KOPT-K1 (cell line): Measurements from ENCODE around the gene SPATA12.

Experiments used
- H3K27ac ChIP-seq: fragments of 200-600 bp; sonication (generic); 2 replicates; pipeline ENCODE4 v1.5.1; 2016; ENCODE audit warnings: antibody characterized with exemption, mild to moderate bottlenecking, low read depth, low read length; ENCODE audit not compliant: poor library complexity, severe bottlenecking
- H3K36me3 ChIP-seq: fragments of 200-600 bp; sonication (generic); 2 replicates; pipeline ENCODE4 v1.5.1; 2017; ENCODE audit warnings: antibody characterized with exemption, mild to moderate bottlenecking, low read length, moderate library complexity; ENCODE audit not compliant: insufficient read depth
- H3K9me3 ChIP-seq: fragments of 200-600 bp; sonication (generic); 2 replicates; pipeline ENCODE4 v1.5.1; 2017; ENCODE audit warnings: antibody characterized with exemption, low read length, mild to moderate bottlenecking; ENCODE audit not compliant: insufficient read depth, poor library complexity, severe bottlenecking

The SPATA12 gene

GRCh38 chr3:57038466-57039164 lies 21.8 kb upstream of the SPATA12 start:
- H3K9me3 ChIP-seq = no peaks in the 10 kb centered on the region
- H3K27ac ChIP-seq = no peak overlapping the region
- no peaks in the 10 kb centered on the region for H3K36me3 ChIP-seq

GRCh38 chr3:57041674-57042073 lies 18.8 kb upstream of the SPATA12 start:
- Histone ChIP-seq H3K27ac (no peak overlapping the region), H3K36me3 (no peaks in the 10 kb centered on the region), H3K9me3 (no peaks in the 10 kb centered on the region)

- no peaks in the 10 kb centered on the region for H3K9me3 ChIP-seq
- H3K27ac ChIP-seq = no peak overlapping the region
- no peaks in the 10 kb centered on the region for H3K36me3 ChIP-seq
Observed at GRCh38 chr3:57043518-57043917, 16.9 kb upstream of the SPATA12 start.

- Histone ChIP-seq H3K27ac (no peak overlapping the region), H3K36me3 (no peaks in the 10 kb centered on the region), H3K9me3 (no peaks in the 10 kb centered on the region)
Observed at GRCh38 chr3:57046101-57046765, 14.2 kb upstream of the SPATA12 start.

GRCh38 chr3:57048052-57048671 lies 12.3 kb upstream of the SPATA12 start:
- Histone ChIP-seq H3K9me3 (no peaks in the 10 kb centered on the region), H3K27ac (no peak overlapping the region), H3K36me3 (no peaks in the 10 kb centered on the region)

GRCh38 chr3:57048728-57049127 lies 11.7 kb upstream of the SPATA12 start:
- no peak overlapping the region for H3K27ac ChIP-seq
- no peaks in the 10 kb centered on the region for H3K36me3 ChIP-seq
- H3K9me3 ChIP-seq = no peaks in the 10 kb centered on the region

GRCh38 chr3:57052662-57053061 lies 7.8 kb upstream of the SPATA12 start:
- H3K9me3 ChIP-seq = no peaks in the 10 kb centered on the region
- no peaks in the 10 kb centered on the region for H3K36me3 ChIP-seq
- no peak overlapping the region for H3K27ac ChIP-seq

GRCh38 chr3:57053122-57053521 lies 7.3 kb upstream of the SPATA12 start:
- Histone ChIP-seq H3K36me3 (no peaks in the 10 kb centered on the region), H3K27ac (no peak overlapping the region), H3K9me3 (no peaks in the 10 kb centered on the region)

GRCh38 chr3:57057351-57057750 lies 3.1 kb upstream of the SPATA12 start:
- H3K9me3 ChIP-seq = no peaks in the 10 kb centered on the region
- H3K36me3 ChIP-seq = no peaks in the 10 kb centered on the region
- H3K27ac ChIP-seq = no peak overlapping the region

- Histone ChIP-seq H3K36me3 (no peaks in the 10 kb centered on the region), H3K9me3 (no peaks in the 10 kb centered on the region), H3K27ac (no peak overlapping the region)
Observed at GRCh38 chr3:57059411-57059810, 1.1 kb upstream of the SPATA12 start.

GRCh38 chr3:57061556-57061955 lies 1.1 kb downstream of the SPATA12 start:
- no peak overlapping the region for H3K27ac ChIP-seq
- no peaks in the 10 kb centered on the region for H3K9me3 ChIP-seq
- H3K36me3 ChIP-seq = no peaks in the 10 kb centered on the region

- Histone ChIP-seq H3K27ac (no peak overlapping the region), H3K36me3 (no peaks in the 10 kb centered on the region), H3K9me3 (no peaks in the 10 kb centered on the region)
Observed at GRCh38 chr3:57062101-57062631, 1.7 kb downstream of the SPATA12 start.

GRCh38 chr3:57063032-57063431 lies 2.6 kb downstream of the SPATA12 start:
- H3K36me3 ChIP-seq = no peaks in the 10 kb centered on the region
- no peak overlapping the region for H3K27ac ChIP-seq
- no peaks in the 10 kb centered on the region for H3K9me3 ChIP-seq

GRCh38 chr3:57064001-57064400 lies 3.5 kb downstream of the SPATA12 start:
- no peaks in the 10 kb centered on the region for H3K9me3 ChIP-seq
- no peaks in the 10 kb centered on the region for H3K36me3 ChIP-seq
- no peak overlapping the region for H3K27ac ChIP-seq

GRCh38 chr3:57064572-57064971 lies 4.1 kb downstream of the SPATA12 start:
- no peaks in the 10 kb centered on the region for H3K36me3 ChIP-seq
- no peak overlapping the region for H3K27ac ChIP-seq
- H3K9me3 ChIP-seq = no peaks in the 10 kb centered on the region
